Choroid plexus epithelial cell (primary cell): ENCODE data around the gene HOOK1.
A peak's percentile ranks its signal among the peaks of the same experiment; 100 is the strongest.
"Not testable (repeated sequence)": the region's sequence is repeated elsewhere in the genome, so short reads cannot be mapped to it uniquely, and the experiment has no call there.

Experiments
- DNase-seq: peaks from one replicate; pipeline ENCODE4 v3.0.0-alpha.2; 2010; ENCODE audit warnings: low read depth
- H3K4me3 ChIP-seq: 2 replicates; pipeline ENCODE4 v1.5.1; 2011; ENCODE audit warnings: low read depth, mild to moderate bottlenecking, control low read depth, low read length, moderate library complexity
- TF ChIP-seq, protein P1 (sequence below): conservative IDR thresholded peaks from 2 replicates; pipeline ENCODE4 v1.5.1; 2011; ENCODE audit warnings: low read depth, mild to moderate bottlenecking, control low read depth, inconsistent platforms, low read length, moderate library complexity

Gene HOOK1

DNA sequence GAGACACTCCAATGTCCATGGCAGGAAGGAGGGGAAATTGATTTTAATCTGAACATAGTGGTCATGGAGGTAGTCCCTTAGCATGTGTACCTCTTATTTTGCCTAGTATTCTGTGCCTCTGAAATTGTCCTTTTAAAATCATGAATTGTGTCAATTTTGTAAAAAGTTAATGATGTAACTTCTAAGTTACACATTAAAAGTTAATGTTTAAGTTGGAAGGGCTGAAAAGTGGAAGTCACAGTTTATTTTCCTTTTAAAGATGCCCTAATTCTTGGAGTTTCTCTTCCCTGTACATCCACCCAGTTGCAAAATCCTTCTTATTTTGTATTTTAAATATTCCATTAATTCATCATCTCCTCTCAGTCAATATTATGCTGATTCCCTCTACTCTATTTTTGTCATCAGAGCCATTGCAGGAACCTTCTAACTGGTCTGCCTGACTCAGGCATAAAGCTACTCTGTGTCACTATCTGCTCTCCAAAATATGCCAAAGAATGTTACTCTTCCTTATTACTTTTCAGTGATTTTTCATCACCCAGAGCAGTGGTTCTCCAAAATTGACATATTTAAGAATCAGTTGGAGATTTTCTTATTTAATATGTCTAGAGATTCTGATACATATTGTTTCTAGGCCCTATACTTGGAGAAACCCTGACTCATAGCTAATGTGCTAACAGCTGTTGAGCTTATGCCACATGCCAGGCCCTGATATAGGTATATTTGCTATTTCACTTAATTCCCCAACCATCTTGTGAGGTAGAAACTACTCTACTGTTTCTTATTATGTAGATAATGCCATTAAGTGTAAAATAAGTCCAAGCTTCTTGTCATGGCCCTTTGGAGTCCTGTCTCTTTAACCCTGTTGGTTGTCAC, 5.1 kb downstream of the HOOK1 start:
- TF ChIP-seq, protein P1, sequence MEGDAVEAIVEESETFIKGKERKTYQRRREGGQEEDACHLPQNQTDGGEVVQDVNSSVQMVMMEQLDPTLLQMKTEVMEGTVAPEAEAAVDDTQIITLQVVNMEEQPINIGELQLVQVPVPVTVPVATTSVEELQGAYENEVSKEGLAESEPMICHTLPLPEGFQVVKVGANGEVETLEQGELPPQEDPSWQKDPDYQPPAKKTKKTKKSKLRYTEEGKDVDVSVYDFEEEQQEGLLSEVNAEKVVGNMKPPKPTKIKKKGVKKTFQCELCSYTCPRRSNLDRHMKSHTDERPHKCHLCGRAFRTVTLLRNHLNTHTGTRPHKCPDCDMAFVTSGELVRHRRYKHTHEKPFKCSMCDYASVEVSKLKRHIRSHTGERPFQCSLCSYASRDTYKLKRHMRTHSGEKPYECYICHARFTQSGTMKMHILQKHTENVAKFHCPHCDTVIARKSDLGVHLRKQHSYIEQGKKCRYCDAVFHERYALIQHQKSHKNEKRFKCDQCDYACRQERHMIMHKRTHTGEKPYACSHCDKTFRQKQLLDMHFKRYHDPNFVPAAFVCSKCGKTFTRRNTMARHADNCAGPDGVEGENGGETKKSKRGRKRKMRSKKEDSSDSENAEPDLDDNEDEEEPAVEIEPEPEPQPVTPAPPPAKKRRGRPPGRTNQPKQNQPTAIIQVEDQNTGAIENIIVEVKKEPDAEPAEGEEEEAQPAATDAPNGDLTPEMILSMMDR = no peak
- H3K4me3 ChIP-seq = no peak overlapping the region
- DNase-seq = no peak

DNA sequence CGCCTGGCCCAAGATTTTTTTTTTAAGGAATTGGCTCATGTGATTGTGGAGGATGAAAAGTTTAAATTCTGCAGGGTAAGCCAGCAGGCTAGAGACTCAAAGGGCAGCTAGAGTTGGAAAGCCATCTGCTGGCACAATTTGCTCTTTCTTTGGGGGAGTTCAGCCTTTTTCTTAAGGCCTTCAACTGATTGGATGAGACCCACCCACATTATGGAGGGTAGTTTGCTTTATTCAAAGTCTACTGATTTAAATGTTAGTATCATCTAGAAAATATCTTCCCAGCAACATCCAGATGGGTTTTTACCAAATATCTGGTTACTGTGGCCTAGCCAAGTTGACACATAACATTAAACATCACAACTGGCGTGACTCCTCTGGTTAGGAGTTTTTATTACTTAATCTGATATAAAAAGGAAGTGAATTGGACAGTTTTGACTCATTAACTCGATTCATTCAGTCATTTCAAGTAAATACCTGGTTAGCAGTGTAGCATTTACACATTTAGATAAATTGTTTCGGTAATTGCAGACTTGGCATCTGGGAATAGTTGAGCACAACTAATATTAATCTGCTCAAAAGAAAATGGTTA, 12.4 kb downstream of the HOOK1 start:
- H3K4me3 ChIP-seq = no peak overlapping the region
- no peak for DNase-seq
- TF ChIP-seq, protein P1 = no peak

GRCh38 chr1:59828160-59828559, 13.4 kb downstream of the HOOK1 start:
- no peak for DNase-seq
- H3K4me3 ChIP-seq = no peak overlapping the region
- TF ChIP-seq, protein P1 = no peak

- no peak for DNase-seq
- no peak overlapping the region for H3K4me3 ChIP-seq
- TF ChIP-seq, protein P1 = no peak
These were observed 16.8 kb downstream of the HOOK1 start for GRCh38 chr1:59831529-59831928.

DNA sequence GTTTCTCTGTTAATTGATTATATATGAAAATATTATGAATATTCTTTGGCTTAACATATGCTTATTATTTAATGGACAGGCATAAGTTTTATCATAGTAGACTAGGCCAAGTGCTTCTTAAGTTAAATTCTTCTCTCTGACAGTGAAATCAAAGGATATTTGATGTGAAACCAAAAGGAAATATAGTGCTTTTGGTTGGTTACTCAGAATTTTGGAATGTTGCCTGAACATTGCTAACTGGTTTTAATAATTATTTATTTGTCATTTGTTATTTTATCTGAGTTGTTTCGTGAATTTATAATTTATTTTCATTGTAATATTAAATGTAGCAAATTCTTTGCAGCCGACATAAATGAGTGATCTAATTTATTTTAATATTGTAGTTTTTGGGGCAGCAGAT, 18.3 kb downstream of the HOOK1 start:
- peak; percentile 5 for DNase-seq
- TF ChIP-seq, protein P1 = no peak

DNA sequence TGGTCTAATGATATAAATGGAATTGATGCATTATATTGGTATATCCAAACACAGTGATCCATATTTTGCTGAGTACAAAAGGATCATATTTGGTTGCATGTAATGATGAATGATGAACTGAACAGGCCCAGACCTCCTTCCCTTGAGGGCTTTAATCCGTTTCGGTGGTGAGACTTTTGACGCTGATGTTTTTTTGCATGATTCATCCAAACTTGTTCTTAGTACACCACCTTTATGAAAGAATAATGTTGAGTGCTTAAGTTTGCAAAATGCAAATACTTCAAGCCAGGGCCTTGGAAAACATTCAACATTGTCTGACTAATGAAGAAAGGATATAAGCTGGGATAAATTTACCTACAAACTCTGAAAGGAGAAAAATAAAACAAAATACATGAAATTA, 19.2 kb downstream of the HOOK1 start:
- DNase-seq = no peak
- TF ChIP-seq, protein P1 = no peak
- no peak overlapping the region for H3K4me3 ChIP-seq

More for the DNA sequence above, 18.3 kb downstream of the HOOK1 start:
- no peak overlapping the region for H3K4me3 ChIP-seq

DNA sequence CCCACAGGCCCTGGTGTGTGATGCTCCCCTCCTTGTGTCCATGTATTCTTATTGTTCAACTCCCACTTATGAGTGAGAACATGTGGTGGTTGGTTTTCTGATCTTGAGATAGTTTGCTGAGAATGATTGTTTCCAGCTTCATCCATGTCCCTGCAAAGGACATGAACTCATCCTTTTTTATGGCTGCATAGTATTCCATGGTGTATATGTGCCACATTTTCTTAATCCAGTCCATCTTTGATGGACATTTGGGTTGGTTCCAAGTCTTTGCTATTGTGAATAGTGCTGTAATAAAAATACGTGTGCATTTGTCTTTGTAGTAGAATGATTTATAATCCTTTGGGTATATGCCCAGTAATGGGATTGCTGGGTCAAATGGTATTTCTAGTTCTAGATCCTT, 23.1 kb downstream of the HOOK1 start:
- not testable (repeated sequence) for H3K4me3 ChIP-seq, DNase-seq
